ENCODE measurements around the gene FANCI. TPM values are rescaled to one million over a fixed set of nuclear protein-coding genes. Genes with fewer than 3 reads are reported as not detected.

Gene FANCI
- polyA plus RNA-seq (ENCODE audit: insufficient read length): 56.0 TPM
- long read RNA-seq, donor 1, partial matches to known transcripts: 20 of 20 reads
- long read RNA-seq, donor 1, other reads (novel, unspliced or antisense): 0 of 20 reads
- long read RNA-seq, donor 2: 0 reads
- long read RNA-seq, donor 3, partial matches to known transcripts: 11 of 12 reads
- long read RNA-seq, donor 3, other reads (novel, unspliced or antisense): 0 of 12 reads
- long read RNA-seq, donor 4: 0 reads
- long read RNA-seq, donor 5, partial matches to known transcripts: 16 of 17 reads
- long read RNA-seq, donor 5, other reads (novel, unspliced or antisense): 0 of 17 reads
- long read RNA-seq, donor 6, full-length matches to known transcripts: 1 of 7 reads
- long read RNA-seq, donor 6, partial matches to known transcripts: 6 of 7 reads
- long read RNA-seq, donor 6, other reads (novel, unspliced or antisense): 0 of 7 reads
- long read RNA-seq, donor 7, partial matches to known transcripts: 0 of 1 reads
- long read RNA-seq, donor 7, other reads (novel, unspliced or antisense): 0 of 1 reads
- long read RNA-seq, donor 8: 0 reads

DNA sequence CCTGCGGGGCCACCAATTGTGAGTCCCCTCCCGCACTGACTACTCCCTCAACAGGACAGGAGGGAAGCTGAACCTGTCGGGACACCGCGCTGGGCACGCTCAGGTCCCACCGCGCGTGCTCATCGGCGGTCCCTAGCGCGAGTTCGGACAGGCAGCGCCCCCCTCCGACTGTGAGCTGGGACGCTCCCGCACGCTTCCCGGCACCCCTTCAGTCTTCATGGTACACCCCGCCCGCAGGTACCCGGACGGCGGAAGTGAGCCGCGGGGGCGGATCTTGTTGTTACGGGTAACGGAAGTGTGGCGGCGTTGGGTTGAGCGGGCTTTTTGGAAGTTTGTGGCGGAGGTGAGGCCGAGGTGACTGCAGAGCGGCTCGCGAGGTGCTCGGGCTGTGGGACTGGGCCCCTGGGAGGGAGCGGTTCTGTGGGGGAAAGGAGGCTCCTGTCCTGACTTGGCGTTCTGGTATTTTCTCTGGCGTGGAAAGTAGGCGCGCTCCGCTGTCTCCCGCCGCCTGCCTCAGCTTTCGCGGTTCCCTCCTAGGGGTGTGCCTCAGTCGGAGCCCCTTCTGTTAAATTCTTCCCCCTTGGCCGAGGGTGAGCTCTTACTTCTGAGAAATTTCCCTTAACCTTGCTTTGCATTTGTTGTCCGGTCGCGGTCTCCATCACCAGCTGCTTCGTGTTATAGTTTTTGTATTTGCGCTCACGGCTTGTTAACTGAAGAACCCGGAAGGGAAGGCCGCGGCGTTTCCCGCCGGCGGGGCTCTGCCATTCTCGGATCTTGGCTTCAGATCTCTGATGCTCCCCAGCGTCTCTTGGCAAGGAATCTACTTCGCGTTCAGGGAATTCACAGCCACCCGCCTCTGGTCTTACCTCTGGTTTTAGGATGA lies at the start of gene FANCI:
Gene FANCI (plus strand): TSS at position 289 of the 883 bp plus-strand sequence. CDS start 3,669 bp downstream, outside the sequence.
- peak; percentile 95 for DNase-seq

DNA sequence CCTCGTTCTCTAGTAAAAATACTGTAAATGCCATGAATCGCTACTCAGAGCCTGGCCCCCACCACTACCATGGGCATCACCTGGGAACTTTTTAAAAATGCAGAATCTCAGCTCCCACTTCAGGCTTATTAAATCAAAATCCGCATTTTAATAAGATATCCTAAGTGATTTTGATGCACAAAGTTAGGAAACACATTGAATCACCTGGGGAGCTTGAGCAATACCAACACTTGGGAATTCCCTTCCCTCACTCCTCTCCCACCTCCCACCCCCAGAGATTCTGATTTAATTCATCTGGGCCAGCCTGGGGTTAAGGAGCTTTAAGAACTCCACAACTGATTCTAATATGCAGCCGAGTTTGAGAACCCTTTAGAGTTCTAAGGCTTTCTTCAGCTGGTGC lies 49.2 kb upstream of the FANCI start:
- DNase-seq: no peak

DNA sequence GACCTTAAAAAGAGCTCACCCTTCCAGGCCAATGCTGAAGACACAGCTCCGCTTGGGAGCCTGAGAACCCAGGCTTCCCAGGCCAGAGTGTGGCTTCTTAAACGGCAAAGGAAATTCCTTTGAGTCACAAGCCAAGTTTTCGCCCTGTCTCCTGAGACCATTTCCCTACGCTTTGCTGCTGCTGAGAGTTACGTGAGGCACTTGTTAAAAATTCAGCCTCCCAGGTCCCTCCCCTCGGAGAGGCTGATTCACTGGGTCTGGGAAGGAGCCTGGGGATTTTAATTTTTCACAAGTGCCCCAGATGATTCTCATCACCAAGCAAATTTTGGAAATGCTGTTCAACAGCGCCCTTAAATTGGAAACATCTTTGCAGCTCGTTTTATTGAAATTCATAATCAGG lies 47.9 kb upstream of the FANCI start:
- DNase-seq: no peak

DNA sequence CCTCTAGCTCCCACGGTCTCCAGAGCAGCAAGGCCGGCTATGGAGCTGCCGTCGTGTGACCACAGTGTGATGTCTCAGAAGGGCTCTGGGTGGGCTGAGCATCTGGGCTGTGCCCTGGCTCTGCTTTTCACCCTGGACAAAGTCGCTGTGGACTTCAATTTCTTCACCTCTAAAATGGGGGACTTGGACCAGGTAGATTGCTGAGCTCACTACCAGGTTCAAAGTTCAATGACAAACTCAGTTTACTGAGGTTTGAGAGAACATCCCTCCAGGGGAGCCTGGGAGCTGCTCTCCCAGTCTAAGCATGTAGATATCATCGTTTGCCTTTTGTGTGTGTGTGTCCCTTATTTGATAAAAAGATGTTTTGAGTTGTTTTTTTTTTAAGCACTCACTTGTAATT lies 47.5 kb upstream of the FANCI start:
- no peak for DNase-seq

DNA sequence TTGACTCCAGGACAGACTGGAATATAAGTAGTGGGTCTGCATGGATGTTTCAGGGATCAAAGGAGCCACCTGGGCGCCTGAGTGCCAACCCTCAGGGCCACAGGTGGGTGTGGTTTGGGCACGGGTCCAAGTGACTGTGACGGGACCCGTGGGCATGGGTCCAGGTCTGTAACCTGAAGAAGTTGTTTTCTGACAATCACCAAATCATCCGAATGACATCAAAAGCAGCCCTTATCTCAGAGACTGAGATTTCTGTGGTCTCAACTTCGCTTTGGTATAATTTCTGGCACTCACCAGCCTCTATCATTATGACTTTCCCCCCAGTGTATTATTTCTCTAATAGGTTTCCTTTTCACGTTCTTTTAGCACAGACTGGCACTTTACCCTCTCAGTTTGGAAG lies 46.8 kb upstream of the FANCI start:
- no peak for DNase-seq

DNA sequence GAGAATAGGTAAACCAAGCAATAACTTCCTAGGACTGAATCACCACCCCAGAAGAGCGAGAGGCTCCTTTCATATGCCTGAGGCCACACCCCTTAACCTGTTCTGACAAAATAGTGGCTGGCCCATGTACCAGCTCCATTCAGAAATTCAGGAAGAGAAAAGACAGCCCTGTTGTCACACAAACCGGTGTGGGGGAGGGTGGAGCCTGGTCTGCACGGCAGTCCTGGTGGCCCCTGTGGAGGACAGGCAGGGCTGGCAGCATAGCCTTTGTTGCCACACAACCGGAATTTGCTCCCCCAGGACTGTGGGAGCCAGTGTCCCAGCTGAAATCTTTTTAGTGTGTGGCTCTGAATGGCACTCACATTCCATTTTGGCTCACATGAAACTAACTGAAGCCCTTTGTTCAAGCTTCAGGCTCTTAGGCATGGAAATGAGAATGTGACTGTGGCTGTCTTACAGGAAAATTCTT lies 46.2 kb upstream of the FANCI start:
- DNase-seq: peak; percentile 28

DNA sequence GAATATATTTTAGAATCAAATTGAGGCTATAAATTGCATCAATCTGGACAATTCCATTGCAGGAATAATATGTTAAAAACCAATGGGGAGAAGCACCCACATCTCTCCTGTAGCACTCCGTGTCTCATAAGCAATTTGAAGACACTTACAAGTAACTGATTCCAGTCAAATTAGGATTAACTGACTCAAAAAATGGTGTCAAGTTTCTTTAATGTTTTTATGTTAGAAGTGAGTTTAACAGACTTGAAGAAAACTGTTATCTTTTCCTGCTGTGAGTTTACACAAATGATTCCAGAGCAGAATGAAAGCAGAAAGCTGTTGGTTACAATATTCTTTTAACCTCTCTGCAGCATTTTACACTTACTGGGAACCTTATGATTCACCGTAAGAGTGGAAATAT lies 45.6 kb upstream of the FANCI start:
- no peak for DNase-seq

DNA sequence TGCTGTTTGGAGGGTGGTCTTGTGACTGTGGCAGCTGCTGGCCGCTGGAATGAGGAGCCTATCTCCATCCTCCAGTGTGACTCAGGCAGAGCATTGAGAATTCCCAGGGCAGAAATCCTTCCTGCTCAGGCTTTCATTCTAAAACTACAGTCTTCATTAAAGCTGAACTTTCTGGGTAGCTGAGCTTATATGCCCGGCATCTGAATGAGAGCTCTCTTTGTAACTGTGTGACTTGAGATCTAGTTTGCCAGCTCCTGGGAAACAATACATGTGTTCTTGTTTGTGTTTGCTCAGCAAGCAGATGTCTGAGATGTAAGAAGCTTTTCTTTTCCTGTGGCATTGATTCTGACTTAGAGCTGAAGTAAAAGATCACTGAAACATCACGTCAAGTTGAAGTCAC lies 44.8 kb upstream of the FANCI start:
- DNase-seq: no peak

DNA sequence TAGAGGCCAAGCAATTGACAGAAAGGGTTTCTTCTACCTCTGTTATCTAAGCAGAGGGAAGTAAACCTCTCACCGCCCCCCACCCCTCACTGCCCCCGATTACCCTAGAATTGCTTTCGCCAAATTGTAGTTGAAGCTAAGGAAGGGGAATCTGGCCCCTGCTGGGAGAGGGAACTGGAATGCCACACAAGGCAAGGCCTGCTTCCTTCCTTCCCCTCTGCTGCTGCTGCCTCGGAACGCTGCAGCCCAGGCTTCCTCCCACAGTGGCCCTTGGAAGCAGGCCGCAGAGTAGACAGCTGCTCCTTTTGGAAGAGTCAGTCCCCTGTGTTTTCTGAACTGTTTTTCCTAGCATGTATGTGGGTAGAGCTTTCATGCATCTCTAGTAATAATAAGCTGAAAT lies 44.0 kb upstream of the FANCI start:
- no peak for DNase-seq

DNA sequence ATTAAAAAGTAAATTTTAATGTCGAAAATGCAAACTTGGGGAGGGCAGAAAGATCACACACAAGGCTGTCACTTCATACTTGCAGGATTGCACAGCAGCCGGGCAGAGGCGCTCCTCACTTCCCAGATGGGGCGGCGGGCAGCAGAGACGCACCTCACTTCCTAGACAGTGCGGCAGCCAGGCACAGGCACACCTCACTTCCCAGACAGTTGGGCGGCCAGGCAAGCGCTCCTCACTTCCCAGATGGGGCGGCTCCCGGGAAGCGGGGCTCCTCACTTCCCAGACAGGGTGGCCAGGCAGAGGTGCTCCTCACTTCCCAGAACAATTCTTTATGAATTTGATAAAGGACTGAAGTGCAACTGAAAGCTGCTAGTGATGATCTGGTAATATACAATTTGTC lies 43.6 kb upstream of the FANCI start:
- DNase-seq: no peak

DNA sequence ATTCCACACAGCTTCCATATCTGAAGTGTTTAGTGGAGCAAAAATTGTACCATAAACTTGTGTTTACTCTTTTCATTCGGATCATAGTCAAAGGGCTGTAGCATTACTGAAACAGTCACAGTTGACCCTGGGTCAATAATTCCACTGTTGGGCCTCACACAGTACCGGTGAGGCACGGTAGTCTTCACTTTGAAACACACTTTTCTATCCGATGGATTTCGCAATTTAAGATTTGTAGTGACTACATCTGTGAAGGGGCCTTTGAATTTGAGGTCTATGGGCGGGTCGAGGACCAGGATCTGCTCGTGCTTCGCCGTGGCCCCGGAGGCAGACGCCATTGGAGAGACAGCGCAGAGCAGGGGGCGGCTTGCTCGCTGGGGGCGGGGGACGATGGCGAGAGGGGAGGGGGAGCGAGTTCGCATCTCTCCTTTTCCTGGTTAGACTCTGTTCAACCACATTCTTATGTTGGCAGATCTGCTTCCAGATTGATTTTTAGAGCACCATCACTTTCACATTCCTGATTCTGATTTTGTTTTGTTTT lies 42.2 kb upstream of the FANCI start:
- DNase-seq: no peak

DNA sequence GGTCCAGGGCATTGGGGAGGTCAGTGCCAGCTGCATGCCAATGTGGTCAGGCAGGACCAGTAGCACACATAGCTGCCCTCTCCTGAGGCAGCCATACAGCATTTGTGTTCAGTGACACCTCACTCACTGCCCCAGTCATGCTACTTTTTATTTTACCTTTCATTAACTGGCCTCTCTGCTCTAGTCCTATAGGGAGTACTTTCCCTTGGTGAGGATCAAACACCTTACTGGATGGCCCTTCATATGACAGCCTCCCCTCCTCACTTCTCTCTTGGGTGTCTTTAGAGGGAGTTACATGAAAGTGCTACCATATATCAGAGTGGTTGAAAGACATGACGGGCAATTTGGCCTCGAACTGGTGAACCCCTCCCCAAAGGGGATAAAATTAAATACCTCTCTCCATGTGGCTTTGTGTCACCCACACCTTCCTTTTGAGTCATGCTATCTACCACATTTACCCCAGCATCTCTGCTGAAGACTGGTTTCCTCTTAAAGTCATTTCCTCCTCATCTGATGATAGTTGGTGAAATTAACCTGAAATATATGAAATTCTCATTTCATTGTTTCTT lies 40.0 kb upstream of the FANCI start:
- no peak for DNase-seq

DNA sequence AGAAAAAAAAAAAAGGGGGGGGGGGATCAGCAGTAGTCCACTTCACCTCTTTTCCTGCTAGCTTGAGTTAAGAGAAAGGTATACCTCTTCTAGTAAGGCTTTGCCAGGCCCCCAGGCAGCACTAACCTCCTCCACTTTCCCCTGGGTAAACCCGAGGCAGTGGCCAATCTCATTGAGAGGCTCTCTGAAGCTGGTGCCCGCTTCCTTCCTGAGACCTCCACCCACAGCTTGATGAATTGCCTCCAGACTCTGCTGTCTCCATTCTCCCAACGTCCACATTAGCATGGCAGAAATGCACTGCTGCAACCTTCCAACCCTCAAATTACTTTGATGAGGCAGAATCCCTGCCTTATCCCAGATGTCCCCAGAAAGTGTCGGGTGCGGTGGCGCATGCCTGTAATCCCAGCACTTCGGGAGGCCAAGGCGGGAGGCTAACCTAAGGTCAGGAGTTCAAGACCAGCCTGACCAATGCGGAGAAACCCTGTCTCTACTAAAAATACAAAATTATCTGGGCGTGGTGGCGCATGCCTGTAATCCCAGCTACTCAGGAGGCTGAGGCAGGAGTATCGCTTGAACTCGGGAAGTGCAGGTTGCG lies 37.7 kb upstream of the FANCI start:
- DNase-seq: no peak

DNA sequence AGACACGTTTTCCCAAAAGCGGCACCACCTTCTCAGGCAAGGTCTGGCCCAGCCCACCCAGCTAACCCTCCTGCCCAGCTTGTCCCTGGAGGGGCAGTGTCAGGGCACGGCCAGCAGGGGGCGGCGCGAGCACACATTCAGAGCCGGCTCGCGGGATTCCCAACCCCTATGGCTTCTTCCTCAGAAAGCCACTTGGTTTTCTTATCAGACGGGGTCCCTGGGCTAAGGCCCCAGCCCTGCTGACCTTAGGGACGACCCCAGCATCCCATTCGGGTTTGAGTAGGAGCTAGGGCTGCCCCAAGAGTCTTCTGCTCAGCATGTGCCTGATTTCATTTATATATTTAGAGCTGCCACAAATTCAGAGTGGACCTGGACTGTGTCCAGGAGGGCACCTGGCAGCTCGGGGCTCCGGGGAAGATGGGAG lies 36.9 kb upstream of the FANCI start:
- peak; percentile 73 for DNase-seq

DNA sequence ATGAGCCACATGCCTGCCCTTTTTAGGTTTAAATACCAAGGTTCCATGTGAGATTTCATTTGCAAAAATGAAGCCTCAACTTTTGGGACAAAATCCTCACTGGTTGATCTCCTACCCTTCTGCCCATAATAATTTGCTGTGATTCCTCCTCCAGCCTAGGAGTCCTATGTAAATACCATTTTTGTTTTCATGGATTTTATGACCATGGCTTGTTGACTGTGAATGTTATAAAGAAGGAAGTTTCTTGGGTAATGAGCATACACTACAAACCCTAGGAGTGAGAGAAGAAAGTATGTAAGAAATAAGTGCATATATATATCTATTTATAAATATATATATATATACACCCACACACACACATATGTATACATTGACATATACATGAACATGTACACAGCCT lies 35.5 kb upstream of the FANCI start:
- no peak for DNase-seq

DNA sequence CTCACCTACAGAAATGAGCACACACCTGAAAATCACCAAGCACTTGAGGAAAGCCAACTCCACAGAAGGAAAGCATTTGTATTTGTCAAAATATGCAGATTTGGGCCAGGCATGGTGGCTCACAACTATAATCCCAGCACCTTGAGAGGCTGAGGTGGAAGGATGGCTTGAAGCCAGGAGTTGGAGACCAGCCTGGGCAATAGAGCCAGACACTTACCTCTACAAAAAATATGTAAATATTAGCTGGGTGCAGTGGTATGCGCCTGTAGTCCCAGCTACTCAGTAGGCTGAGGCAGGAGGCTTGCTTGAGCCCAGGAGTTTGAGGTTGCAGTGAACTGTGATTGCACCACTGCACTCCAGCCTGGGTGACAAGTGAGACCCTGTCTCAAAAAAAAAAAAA lies 34.7 kb upstream of the FANCI start:
- no peak for DNase-seq

DNA sequence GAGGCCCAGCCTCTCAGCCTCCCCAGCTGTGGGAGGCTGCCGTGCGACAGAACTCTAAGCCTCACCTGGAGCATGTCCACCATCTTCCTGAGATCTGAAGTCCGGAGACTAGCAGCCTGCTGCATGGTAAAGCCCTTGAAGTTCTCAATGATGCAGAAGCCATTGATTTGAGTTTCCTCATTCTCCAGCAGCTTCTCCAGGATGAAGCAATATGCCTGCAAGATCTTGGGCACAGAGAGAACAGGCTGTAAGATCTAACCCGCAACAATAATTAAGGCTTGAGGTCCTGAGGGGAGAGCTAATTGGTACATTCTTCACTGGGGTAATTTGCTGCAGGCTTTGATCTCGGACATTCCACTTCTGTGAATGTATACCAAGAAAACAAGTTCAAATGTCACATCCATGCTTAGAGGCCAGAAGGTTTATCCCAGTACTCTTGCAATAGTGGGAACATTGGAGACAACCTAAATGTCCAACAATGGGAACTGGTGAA lies 32.1 kb upstream of the FANCI start:
- DNase-seq: no peak

DNA sequence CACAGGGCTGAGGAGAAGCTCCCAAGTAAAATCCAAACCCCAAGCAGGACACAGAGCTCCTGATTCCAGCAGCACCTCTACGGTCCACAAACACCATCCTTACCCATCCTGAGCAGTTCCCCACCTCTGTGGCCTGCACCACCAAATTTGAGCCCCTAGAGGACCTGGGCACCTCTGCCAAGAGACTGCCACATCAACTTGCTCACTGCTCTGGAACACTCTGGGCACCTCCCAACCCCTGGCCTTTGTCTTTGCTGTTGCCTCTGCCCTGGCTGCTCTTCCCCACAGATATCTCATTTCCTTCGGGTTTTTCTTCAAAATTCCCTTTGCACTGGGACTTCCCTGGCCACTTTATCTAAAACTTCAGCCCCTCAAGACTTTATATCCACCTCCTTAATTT lies 28.2 kb upstream of the FANCI start:
- no peak for DNase-seq

DNA sequence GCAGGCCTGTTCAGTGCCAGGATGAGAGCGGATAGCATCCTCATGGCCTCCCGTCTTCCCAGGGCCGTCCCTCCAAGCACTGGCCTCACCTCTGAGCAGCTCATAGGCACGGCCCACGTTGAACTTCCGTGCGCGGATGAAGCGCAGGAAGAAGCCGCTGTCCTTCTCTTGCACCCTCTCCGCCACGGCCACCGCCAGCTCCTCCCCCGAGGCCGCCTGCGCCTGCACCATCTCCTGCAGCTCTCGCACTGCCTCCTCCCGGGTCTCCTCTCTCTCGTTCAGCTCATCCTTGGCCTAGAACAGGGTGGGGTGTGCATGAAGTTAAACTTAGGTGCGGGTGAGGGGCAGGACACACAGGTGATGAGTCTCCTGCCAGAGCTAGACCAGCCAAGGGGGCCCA lies 26.7 kb upstream of the FANCI start:
- DNase-seq: no peak

DNA sequence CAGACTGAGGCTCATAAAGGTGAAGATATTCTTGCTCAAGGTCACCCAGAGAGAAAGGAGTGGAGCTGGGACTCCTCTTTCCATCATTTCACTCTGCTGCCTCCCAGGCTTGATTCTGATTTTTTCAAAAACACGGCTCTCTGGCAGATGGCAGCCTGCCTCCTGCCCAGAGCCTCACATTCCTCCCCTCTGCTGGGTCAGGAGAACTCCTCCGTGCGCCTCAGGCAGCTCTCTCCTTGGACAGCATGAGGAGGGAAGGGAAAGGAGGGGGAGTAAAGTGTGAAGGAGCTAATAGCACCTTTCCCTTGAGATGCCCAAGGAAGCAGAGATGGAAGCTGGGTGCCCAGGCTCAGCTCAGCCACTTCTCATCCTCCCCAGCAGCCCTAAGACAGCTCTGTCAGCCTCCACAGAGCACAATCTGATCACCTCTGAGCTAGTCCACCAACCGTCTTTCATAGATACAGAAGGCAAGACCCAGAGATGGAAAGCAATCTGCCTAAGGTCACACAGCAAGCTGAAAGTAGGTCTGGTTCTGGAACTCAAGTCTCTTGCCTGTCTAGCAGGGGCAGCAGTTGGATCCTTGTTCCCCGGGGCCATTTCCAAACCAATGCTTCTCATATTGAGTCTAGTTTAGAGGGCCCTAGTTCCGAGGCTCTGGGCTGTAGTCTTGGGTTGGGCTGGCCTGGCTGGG lies 25.9 kb upstream of the FANCI start:
- DNase-seq: no peak

DNA sequence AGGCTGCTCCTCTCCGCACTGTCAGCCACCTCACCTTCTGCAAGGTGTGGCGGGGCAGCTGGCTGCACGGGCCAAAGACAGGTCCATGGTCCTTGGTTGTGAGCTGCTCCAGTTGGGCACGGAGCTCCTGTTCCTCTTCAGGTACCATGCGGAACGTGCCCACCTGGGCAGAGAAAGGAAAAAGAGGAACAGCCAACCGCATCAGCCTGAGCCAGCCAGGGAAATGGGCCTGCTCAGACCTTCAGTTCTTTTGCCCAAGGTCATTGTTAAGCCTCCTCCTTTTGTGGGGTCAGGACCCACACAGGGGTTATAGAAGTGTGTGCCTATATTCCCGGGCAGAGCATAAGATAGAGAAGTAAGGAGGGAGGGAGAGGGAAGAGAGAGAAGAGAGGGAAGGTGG lies 25.2 kb upstream of the FANCI start:
- no peak for DNase-seq

Measured in left kidney (tissue), 8 donors.